ENCODE results near the gene FYN.

The FYN gene

DNA sequence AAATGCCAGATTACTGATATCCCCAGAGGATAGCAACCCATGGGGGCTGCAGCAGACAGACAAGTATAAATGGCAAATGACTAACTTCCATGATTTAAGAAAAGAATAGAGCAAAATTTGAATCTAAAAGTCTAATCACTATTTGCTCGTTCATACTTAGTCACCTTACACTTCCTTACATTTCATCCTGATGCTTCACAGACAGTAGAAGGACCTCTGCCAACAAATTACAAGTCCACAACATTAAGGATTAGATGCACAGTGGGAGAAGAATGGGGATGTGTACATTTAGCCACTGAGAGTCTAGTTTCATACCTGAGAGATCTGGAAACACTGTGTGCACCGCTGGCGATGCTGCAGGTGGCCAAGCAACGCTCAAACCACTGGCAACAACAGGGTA lies 72.4 kb downstream of the FYN start:
- Histone ChIP-seq H3K27me3 (replicated peaks in 2 of 5; ENCODE audit: control insufficient read depth in 4 of 5, insufficient read depth in 5 of 5, low read length in 4 of 5) (no peaks in the 10 kb centered on the region), H3K9me3 (ENCODE audit: control extremely low read depth in 1 of 5, control insufficient read depth in 4 of 5, insufficient read depth in 2 of 5, low read depth in 1 of 5, low read length in 4 of 5) (no peaks in the 10 kb centered on the region), H3K36me3 (ENCODE audit: control insufficient read depth in 4 of 4, insufficient read depth in 4 of 4, low read length in 3 of 4) (no peaks in the 10 kb centered on the region), H3K4me3 (ENCODE audit: control insufficient read depth in 1 of 7, extremely low read depth in 1 of 7, insufficient read depth in 4 of 7, low read depth in 2 of 7, low read length in 6 of 7) (no peak overlapping the region), H3K4me1 (ENCODE audit: control extremely low read depth in 1 of 4, control insufficient read depth in 4 of 4, insufficient read depth in 4 of 4, low read length in 3 of 4) (peaks cover 0 to 7% (median 1%) of the 10 kb centered on the region in 4 experiments), H3K27ac (ENCODE audit: insufficient read depth in 1 of 2, low read depth in 1 of 2, low read length in 2 of 2, poor library complexity in 1 of 2, severe bottlenecking in 2 of 2) (no peak overlapping the region)
- CTCF ChIA-PET: interaction anchor here (1.0 to 1.3 kb wide), 2 partner anchors 11 to 193 kb away, joined by 3 read pairs; no protein-coding TSS in a partner anchor
- no peak for DNase-seq
- POLR2A ChIA-PET: no interaction called here
- 93% methylated on average over 2 of the region's 4 CpGs for WGBS (ENCODE audit: insufficient coverage)

DNA sequence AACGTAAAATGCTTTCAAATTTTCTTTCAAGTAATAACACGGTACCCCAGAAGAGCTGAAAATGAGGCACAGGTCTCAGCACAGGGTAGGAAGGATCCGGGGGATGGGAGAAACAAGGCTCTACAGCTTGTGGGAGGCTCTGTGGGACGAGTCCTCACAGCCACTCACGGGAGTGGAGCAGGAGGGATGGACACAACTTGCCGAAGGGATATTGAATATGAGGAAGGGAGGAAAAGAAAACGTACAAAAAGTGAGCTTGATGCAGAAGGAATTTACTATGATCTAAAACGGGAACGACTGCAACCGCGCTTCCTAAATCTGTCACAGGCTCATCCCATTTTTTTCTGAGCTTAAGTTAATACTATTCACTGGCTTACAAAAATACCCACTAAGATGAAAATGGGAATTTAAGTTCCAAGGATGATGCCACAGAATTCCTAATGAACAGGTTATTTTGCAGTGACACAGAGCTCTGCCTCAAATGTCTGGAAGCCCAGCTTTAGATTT lies 72.9 kb downstream of the FYN start:
- POLR2A ChIA-PET: no interaction called here
- Histone ChIP-seq H3K4me1 (ENCODE audit: control extremely low read depth in 1 of 4, control insufficient read depth in 4 of 4, insufficient read depth in 4 of 4, low read length in 3 of 4) (peaks cover 0 to 4% (median 0%) of the 10 kb centered on the region in 4 experiments), H3K36me3 (ENCODE audit: control insufficient read depth in 4 of 4, insufficient read depth in 4 of 4, low read length in 3 of 4) (no peaks in the 10 kb centered on the region), H3K9me3 (ENCODE audit: control extremely low read depth in 1 of 5, control insufficient read depth in 4 of 5, insufficient read depth in 2 of 5, low read depth in 1 of 5, low read length in 4 of 5) (no peaks in the 10 kb centered on the region), H3K27me3 (replicated peaks in 2 of 5; ENCODE audit: control insufficient read depth in 4 of 5, insufficient read depth in 5 of 5, low read length in 4 of 5) (no peaks in the 10 kb centered on the region), H3K4me3 (ENCODE audit: control insufficient read depth in 1 of 7, extremely low read depth in 1 of 7, insufficient read depth in 4 of 7, low read depth in 2 of 7, low read length in 6 of 7) (no peak overlapping the region), H3K27ac (ENCODE audit: insufficient read depth in 1 of 2, low read depth in 1 of 2, low read length in 2 of 2, poor library complexity in 1 of 2, severe bottlenecking in 2 of 2) (no peak overlapping the region)
- CTCF ChIA-PET: interaction anchor here (1.0 to 1.3 kb wide), 3 partner anchors 11 to 194 kb away, joined by 3 read pairs; no protein-coding TSS in a partner anchor
- WGBS (ENCODE audit: insufficient coverage): 97% methylated on average over 4 of the region's 11 CpGs
- DNase-seq: no peak

DNA sequence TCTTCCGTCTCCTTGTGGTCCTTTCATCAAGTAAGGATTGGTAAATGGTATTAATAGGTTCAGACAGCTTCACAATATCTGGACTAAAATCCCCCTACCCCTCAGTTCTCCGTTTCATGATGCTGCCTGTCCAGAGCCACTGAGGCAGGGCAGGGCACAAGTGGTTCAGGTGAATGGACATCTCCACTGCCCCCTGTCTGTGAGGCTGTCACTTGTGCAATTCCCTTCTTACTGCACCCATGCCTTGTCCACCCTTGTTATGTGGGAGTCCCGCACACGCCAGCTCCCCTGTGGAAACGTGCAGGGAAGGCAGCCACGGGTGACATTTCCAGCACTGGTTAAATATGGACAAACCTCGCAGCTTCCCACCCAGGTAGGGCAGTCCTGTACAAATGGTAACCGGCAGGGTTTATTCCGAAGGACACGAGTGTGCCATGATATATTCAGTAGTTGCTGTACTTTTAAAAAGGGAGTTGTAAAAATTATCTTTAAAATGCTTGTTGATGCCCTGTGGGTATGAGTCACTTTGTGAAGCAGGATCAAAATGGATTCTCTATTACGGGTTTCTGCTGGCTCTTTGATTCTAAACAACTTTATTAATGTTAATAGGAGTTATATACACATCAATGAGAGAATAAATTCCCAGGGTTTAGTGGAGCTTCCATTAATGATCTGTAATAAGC lies 73.5 kb downstream of the FYN start:
- 98% methylated on average over 7 of the region's 11 CpGs for WGBS (ENCODE audit: insufficient coverage)
- Histone ChIP-seq H3K27ac (ENCODE audit: insufficient read depth in 1 of 2, low read depth in 1 of 2, low read length in 2 of 2, poor library complexity in 1 of 2, severe bottlenecking in 2 of 2) (no peak overlapping the region), H3K4me3 (ENCODE audit: control insufficient read depth in 1 of 7, extremely low read depth in 1 of 7, insufficient read depth in 4 of 7, low read depth in 2 of 7, low read length in 6 of 7) (no peak overlapping the region), H3K27me3 (replicated peaks in 2 of 5; ENCODE audit: control insufficient read depth in 4 of 5, insufficient read depth in 5 of 5, low read length in 4 of 5) (no peaks in the 10 kb centered on the region), H3K36me3 (ENCODE audit: control insufficient read depth in 4 of 4, insufficient read depth in 4 of 4, low read length in 3 of 4) (no peaks in the 10 kb centered on the region), H3K4me1 (ENCODE audit: control extremely low read depth in 1 of 4, control insufficient read depth in 4 of 4, insufficient read depth in 4 of 4, low read length in 3 of 4) (peaks cover 0 to 4% (median 0%) of the 10 kb centered on the region in 4 experiments), H3K9me3 (ENCODE audit: control extremely low read depth in 1 of 5, control insufficient read depth in 4 of 5, insufficient read depth in 2 of 5, low read depth in 1 of 5, low read length in 4 of 5) (no peaks in the 10 kb centered on the region)
- DNase-seq: no peak
- ChIA-PET POLR2A (no interaction called here), CTCF (interaction anchor here (1.0 to 1.3 kb wide), 3 partner anchors 12 to 194 kb away, joined by 3 read pairs; no protein-coding TSS in a partner anchor)

DNA sequence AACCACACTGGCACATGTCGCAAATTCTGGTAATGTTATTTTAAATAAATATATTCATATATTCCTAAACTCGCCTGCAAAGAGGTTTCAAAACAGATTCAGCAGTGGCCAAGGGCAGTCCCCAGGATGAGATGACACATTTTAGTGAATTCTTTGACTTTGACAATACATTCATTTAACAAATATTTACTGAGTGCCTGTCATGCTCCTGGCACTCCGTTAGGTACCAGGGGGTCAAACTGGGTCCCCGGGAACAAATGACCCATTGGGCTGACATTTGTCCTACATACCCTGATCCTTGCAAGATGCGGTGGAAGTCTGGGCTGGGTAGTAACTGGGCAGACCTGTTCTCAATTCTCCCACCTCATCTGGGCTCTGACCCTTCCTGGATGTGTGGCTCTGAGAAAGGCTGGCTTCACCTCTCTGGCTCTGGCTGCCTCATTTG lies 74.9 kb downstream of the FYN start:
- Histone ChIP-seq H3K27me3 (replicated peaks in 2 of 5; ENCODE audit: control insufficient read depth in 4 of 5, insufficient read depth in 5 of 5, low read length in 4 of 5) (no peaks in the 10 kb centered on the region), H3K4me3 (ENCODE audit: control insufficient read depth in 1 of 7, extremely low read depth in 1 of 7, insufficient read depth in 4 of 7, low read depth in 2 of 7, low read length in 6 of 7) (no peak overlapping the region), H3K36me3 (ENCODE audit: control insufficient read depth in 4 of 4, insufficient read depth in 4 of 4, low read length in 3 of 4) (no peaks in the 10 kb centered on the region), H3K9me3 (ENCODE audit: control extremely low read depth in 1 of 5, control insufficient read depth in 4 of 5, insufficient read depth in 2 of 5, low read depth in 1 of 5, low read length in 4 of 5) (no peaks in the 10 kb centered on the region), H3K27ac (ENCODE audit: insufficient read depth in 1 of 2, low read depth in 1 of 2, low read length in 2 of 2, poor library complexity in 1 of 2, severe bottlenecking in 2 of 2) (no peak overlapping the region), H3K4me1 (ENCODE audit: control extremely low read depth in 1 of 4, control insufficient read depth in 4 of 4, insufficient read depth in 4 of 4, low read length in 3 of 4) (peaks cover 0 to 13% (median 8%) of the 10 kb centered on the region in 4 experiments)
- POLR2A ChIA-PET: no interaction called here
- CTCF ChIA-PET: interaction anchor here (1.1 kb wide), 1 partner anchor 10 kb away, joined by 3 read pairs; no protein-coding TSS in a partner anchor
- DNase-seq: no peak
- 96% methylated on average over 3 of the region's 5 CpGs for WGBS (ENCODE audit: insufficient coverage)

DNA sequence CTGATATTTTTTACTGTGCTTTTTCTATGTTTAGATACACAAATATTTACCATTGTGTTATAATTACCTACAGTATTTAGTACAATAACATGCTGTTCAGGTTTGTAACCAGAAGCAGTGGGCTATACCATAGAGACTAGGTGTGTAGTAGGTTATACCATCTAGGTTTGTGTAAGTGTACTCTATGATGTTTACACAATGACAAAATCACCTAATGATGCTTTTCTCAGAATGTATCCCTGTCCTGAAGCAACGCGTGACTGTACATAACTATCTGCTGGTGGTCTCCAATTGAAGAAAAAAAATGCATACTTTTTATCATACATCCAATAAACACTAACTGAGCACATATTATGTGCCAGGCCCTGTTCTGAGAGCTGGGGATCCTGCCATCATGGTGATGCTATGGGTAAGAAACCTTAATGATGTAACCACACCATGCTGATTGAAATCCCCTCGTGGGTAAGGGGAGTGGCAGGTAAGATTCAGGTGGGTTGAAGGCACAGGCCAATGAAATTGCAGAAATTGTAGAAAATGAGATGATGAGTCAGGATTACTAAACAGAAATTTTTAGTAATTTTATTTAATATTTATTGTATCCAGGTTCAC lies 76.8 kb downstream of the FYN start:
- POLR2A ChIA-PET: no interaction called here

DNA sequence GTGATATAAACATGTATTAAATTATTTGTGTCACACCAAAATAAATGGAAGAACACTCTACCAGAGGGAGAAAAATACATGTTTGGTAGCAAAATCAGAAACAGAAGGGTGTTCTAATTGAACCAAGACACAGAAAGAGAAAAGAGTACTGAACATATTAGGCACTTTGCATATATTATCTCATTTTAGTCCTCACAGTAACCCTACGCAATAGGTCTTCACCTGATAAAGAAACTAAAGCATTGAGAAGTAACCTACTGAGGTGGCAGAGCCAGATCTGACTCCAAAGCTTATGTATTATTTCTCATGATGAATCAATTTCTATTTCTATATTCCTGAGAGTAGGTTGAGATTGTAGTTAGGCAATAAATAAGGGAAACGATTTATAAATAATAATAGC lies 77.7 kb downstream of the FYN start:
- DNase-seq: no peak
- Histone ChIP-seq H3K4me1 (ENCODE audit: control extremely low read depth in 1 of 4, control insufficient read depth in 4 of 4, insufficient read depth in 4 of 4, low read length in 3 of 4) (peaks cover 0 to 10% (median 8%) of the 10 kb centered on the region in 4 experiments), H3K27me3 (replicated peaks in 2 of 5; ENCODE audit: control insufficient read depth in 4 of 5, insufficient read depth in 5 of 5, low read length in 4 of 5) (no peaks in the 10 kb centered on the region), H3K27ac (ENCODE audit: insufficient read depth in 1 of 2, low read depth in 1 of 2, low read length in 2 of 2, poor library complexity in 1 of 2, severe bottlenecking in 2 of 2) (peak overlapping the region in 1 of 2 experiments; percentile 27), H3K9me3 (ENCODE audit: control extremely low read depth in 1 of 5, control insufficient read depth in 4 of 5, insufficient read depth in 2 of 5, low read depth in 1 of 5, low read length in 4 of 5) (no peaks in the 10 kb centered on the region), H3K36me3 (ENCODE audit: control insufficient read depth in 4 of 4, insufficient read depth in 4 of 4, low read length in 3 of 4) (no peaks in the 10 kb centered on the region), H3K4me3 (ENCODE audit: control insufficient read depth in 1 of 7, extremely low read depth in 1 of 7, insufficient read depth in 4 of 7, low read depth in 2 of 7, low read length in 6 of 7) (no peak overlapping the region)
- CTCF ChIA-PET: interaction anchor here (1.0 kb wide), 1 partner anchor 16 kb away, joined by 3 read pairs; no protein-coding TSS in a partner anchor
- POLR2A ChIA-PET: no interaction called here
- WGBS (ENCODE audit: insufficient coverage): no CpG with 5 or more reads among the region's 2 CpGs

More for the DNA sequence above, 76.8 kb downstream of the FYN start:
- WGBS (ENCODE audit: insufficient coverage): 88% methylated on average over 1 of the region's 3 CpGs
- Histone ChIP-seq H3K4me3 (ENCODE audit: control insufficient read depth in 1 of 7, extremely low read depth in 1 of 7, insufficient read depth in 4 of 7, low read depth in 2 of 7, low read length in 6 of 7) (no peak overlapping the region), H3K9me3 (ENCODE audit: control extremely low read depth in 1 of 5, control insufficient read depth in 4 of 5, insufficient read depth in 2 of 5, low read depth in 1 of 5, low read length in 4 of 5) (no peaks in the 10 kb centered on the region), H3K27me3 (replicated peaks in 2 of 5; ENCODE audit: control insufficient read depth in 4 of 5, insufficient read depth in 5 of 5, low read length in 4 of 5) (no peaks in the 10 kb centered on the region), H3K36me3 (ENCODE audit: control insufficient read depth in 4 of 4, insufficient read depth in 4 of 4, low read length in 3 of 4) (no peaks in the 10 kb centered on the region), H3K4me1 (ENCODE audit: control extremely low read depth in 1 of 4, control insufficient read depth in 4 of 4, insufficient read depth in 4 of 4, low read length in 3 of 4) (peaks cover 0 to 10% (median 8%) of the 10 kb centered on the region in 4 experiments), H3K27ac (ENCODE audit: insufficient read depth in 1 of 2, low read depth in 1 of 2, low read length in 2 of 2, poor library complexity in 1 of 2, severe bottlenecking in 2 of 2) (no peak overlapping the region)
- CTCF ChIA-PET: interaction anchor here (1.0 kb wide), 1 partner anchor 15 kb away, joined by 3 read pairs; no protein-coding TSS in a partner anchor
- DNase-seq: no peak

Data from common myeloid progenitor, CD34-positive (primary cell).